Stomach (tissue), 4 donors: ENCODE data around the gene LRRC15.

Experiments used
- CTCF ChIP-seq, 7 experiments: fragments of 450-650 bp in 4 of 7; fragments of 200-600 bp in 3 of 7; sonication (generic) in 3 of 7; IDR thresholded peaks; one replicate each; pipeline ENCODE4 v1.5.1; 2016 to 2019; ENCODE audit warnings: antibody characterized with exemption in 7 of 7, control low read depth in 2 of 7, mild to moderate bottlenecking in 1 of 7
- EP300 ChIP-seq: sonication (generic); formaldehyde crosslinking; IDR thresholded peaks from one replicate; pipeline ENCODE4 v1.6.1; 2017; ENCODE audit warnings: antibody characterized with exemption
- POLR2A ChIP-seq, 4 donors: fragments of 450-650 bp; IDR thresholded peaks; one replicate each; pipeline ENCODE4 v1.6.1; 2016; ENCODE audit warnings: antibody characterized with exemption in 4 of 4, control low read depth in 2 of 4, mild to moderate bottlenecking in 1 of 4, moderate library complexity in 1 of 4
- POLR2AphosphoS5 ChIP-seq, 3 donors: sonication (generic); formaldehyde crosslinking; IDR thresholded peaks; one replicate each; pipeline ENCODE4 v1.6.1; 2016; ENCODE audit warnings: antibody characterized with exemption in 3 of 3

- TF ChIP-seq EP300 (no peak), CTCF (IDR thresholded peaks at IDR 0.05) (no peak), POLR2A (IDR thresholded peaks at IDR 0.05) (no peak), POLR2AphosphoS5 (IDR thresholded peaks at IDR 0.05) (no peak)
Measured at GRCh38 chr3:194399166-194399565, 29.6 kb upstream of the LRRC15 start, which contains the start of gene GP5.
